Left forelimb (tissue), 1 donor: Measurements from ENCODE around the gene NCKAP5L.

Source experiments
- DNase-seq: peaks from one replicate; pipeline ENCODE4 v3.0.0-alpha.2; 2018; ENCODE audit warnings: low spot score

The NCKAP5L gene

GRCh38 chr12:49828133-49829091 lies at the start of gene NCKAP5L:
Gene NCKAP5L (minus strand): TSS chr12:49828413. CDS start chr12:49804044, 24,369 bp downstream.
- DNase-seq: peak; percentile 99

GRCh38 chr12:49877066-49877465 lies 48.9 kb upstream of the NCKAP5L start:
- DNase-seq: no peak

- peak; percentile 6 for DNase-seq
Measured at GRCh38 chr12:49876070-49876469, 47.9 kb upstream of the NCKAP5L start.

- peak; percentile 40 for DNase-seq
Measured at GRCh38 chr12:49875115-49875720, 47.0 kb upstream of the NCKAP5L start.

- no peak for DNase-seq
Measured at GRCh38 chr12:49874142-49874897, 46.1 kb upstream of the NCKAP5L start.

- no peak for DNase-seq
Measured at GRCh38 chr12:49873361-49873934, 45.2 kb upstream of the NCKAP5L start.

- DNase-seq: no peak
Measured at GRCh38 chr12:49872781-49873181, 44.6 kb upstream of the NCKAP5L start.

GRCh38 chr12:49872381-49872780 lies 44.2 kb upstream of the NCKAP5L start:
- peak; percentile 42 for DNase-seq

- DNase-seq: peak; percentile 62
Measured at GRCh38 chr12:49871811-49872251, 43.6 kb upstream of the NCKAP5L start.

- DNase-seq: no peak
Measured at GRCh38 chr12:49871263-49871561, 43.0 kb upstream of the NCKAP5L start.

GRCh38 chr12:49870501-49871262 lies 42.5 kb upstream of the NCKAP5L start:
- peak; percentile 49 for DNase-seq

- no peak for DNase-seq
Measured at GRCh38 chr12:49869816-49870500, 41.7 kb upstream of the NCKAP5L start.

GRCh38 chr12:49868952-49869815 lies 41.0 kb upstream of the NCKAP5L start:
- DNase-seq: peak; percentile 87

- no peak for DNase-seq
Measured at GRCh38 chr12:49868449-49868848, 40.2 kb upstream of the NCKAP5L start.

- DNase-seq: no peak
Measured at GRCh38 chr12:49867570-49868341, 39.5 kb upstream of the NCKAP5L start.

- no peak for DNase-seq
Measured at GRCh38 chr12:49866859-49867569, 38.8 kb upstream of the NCKAP5L start.

- no peak for DNase-seq
Measured at GRCh38 chr12:49865782-49866135, 37.5 kb upstream of the NCKAP5L start.

- no peak for DNase-seq
Measured at GRCh38 chr12:49865109-49865781, 37.0 kb upstream of the NCKAP5L start.
